SU-DHL-6 (cell line): ENCODE data around the gene BRDT.
"Not testable (repeated sequence)": the region's sequence is repeated elsewhere in the genome, so short reads cannot be mapped to it uniquely, and the experiment has no call there.

ENCODE experiments used
- H2AFZ ChIP-seq: fragments of 200-600 bp; sonication (generic); 2 replicates; pipeline ENCODE4 v1.6.1; 2014; ENCODE audit warnings: low read depth, mild to moderate bottlenecking, moderate library complexity, mixed read lengths, antibody characterized with exemption, low read length; ENCODE audit not compliant: severe bottlenecking
- H3F3A ChIP-seq: fragments of 200-600 bp; shearing (Covaris generic); 2 replicates; pipeline ENCODE4 v1.6.0; 2016; ENCODE audit warnings: antibody characterized with exemption, mild to moderate bottlenecking; ENCODE audit not compliant: insufficient read depth
- H3K27ac ChIP-seq: fragments of 200-600 bp; sonication (generic); 2 replicates; pipeline ENCODE4 v1.5.1; 2016; ENCODE audit warnings: low read depth, mild to moderate bottlenecking, low read length, moderate library complexity, mixed read lengths
- H3K27me3 ChIP-seq: fragments of 200-600 bp; sonication (generic), shearing (Covaris generic); 2 replicates; pipeline ENCODE4 v1.6.0; 2014; ENCODE audit warnings: mild to moderate bottlenecking, low read length
- H3K36me3 ChIP-seq: fragments of 200-600 bp; sonication (generic); 2 replicates; pipeline ENCODE4 v1.6.1; 2014; ENCODE audit warnings: mild to moderate bottlenecking, low read length, mixed read lengths
- H3K4me2 ChIP-seq: fragments of 300-600, 200-600 bp; shearing (Covaris generic), sonication (generic); 2 replicates; pipeline ENCODE4 v1.6.0; 2014; ENCODE audit warnings: low read length, low read depth, mild to moderate bottlenecking; ENCODE audit not compliant: poor library complexity, severe bottlenecking
- H3K4me3 ChIP-seq: fragments of 200-600 bp; sonication (generic); 2 replicates; pipeline ENCODE4 v1.5.1; 2014; ENCODE audit warnings: antibody characterized with exemption, low read length, mild to moderate bottlenecking, mixed read lengths; ENCODE audit not compliant: insufficient read depth, poor library complexity, severe bottlenecking
- H3K79me2 ChIP-seq: fragments of 200-600 bp; sonication (generic); 2 replicates; pipeline ENCODE4 v1.6.1; 2014; ENCODE audit warnings: mild to moderate bottlenecking, low read length, moderate library complexity; ENCODE audit not compliant: insufficient read depth
- H3K9ac ChIP-seq: fragments of 200-600 bp; sonication (generic); 2 replicates; pipeline ENCODE4 v1.7.0; 2014; ENCODE audit warnings: mild to moderate bottlenecking, low read length
- H3K9me2 ChIP-seq: fragments of 200-600 bp; sonication (generic); replicated peaks from 2 replicates; pipeline ENCODE4 v1.6.1; 2014; ENCODE audit warnings: low read length; ENCODE audit not compliant: insufficient read depth
- H3K9me3 ChIP-seq: fragments of 200-600 bp; sonication (generic); 2 replicates; pipeline ENCODE4 v1.6.1; 2014; ENCODE audit warnings: low read length, mixed read lengths; ENCODE audit not compliant: insufficient read depth
- H4K20me1 ChIP-seq: fragments of 200-600 bp; sonication (generic); 2 replicates; pipeline ENCODE4 v1.6.1; 2014; ENCODE audit warnings: low read depth, mild to moderate bottlenecking, antibody characterized with exemption, low read length, moderate library complexity, mixed read lengths
- CTCF ChIP-seq: fragments of 200-600 bp; sonication (generic); IDR thresholded peaks from one replicate; pipeline ENCODE4 v1.5.1; 2017; ENCODE audit warnings: antibody characterized with exemption, mild to moderate bottlenecking, low read length, moderate library complexity; ENCODE audit not compliant: insufficient read depth, poor library complexity, severe bottlenecking
- EZH2phosphoT487 ChIP-seq: fragments of 200-600 bp; sonication (generic), shearing (Covaris generic); conservative IDR thresholded peaks from 2 replicates; pipeline ENCODE4 v1.6.1; 2018; ENCODE audit warnings: mild to moderate bottlenecking, antibody characterized with exemption, low read length, moderate library complexity, mixed read lengths

Gene BRDT

GRCh38 chr1:92017656-92018055 lies 68.5 kb downstream of the BRDT start:
- Histone ChIP-seq H3K4me2 (no peak overlapping the region), H3K27ac (no peak overlapping the region), H3F3A (no peaks in the 10 kb centered on the region), H3K9me2 (no peaks in the 10 kb centered on the region), H4K20me1 (no peaks in the 10 kb centered on the region), H3K9ac (no peak overlapping the region), H2AFZ (no peak overlapping the region), H3K4me3 (no peak overlapping the region), H3K79me2 (no peaks in the 10 kb centered on the region), H3K36me3 (no peaks in the 10 kb centered on the region), H3K9me3 (no peaks in the 10 kb centered on the region), H3K27me3 (no peaks in the 10 kb centered on the region)
- TF ChIP-seq CTCF (no peak), EZH2phosphoT487 (no peak)

- not testable (repeated sequence) for H2AFZ ChIP-seq, H3K79me2 ChIP-seq, H3K9ac ChIP-seq, H3K36me3 ChIP-seq, H3K27ac ChIP-seq, H4K20me1 ChIP-seq, H3K4me3 ChIP-seq, H3K9me3 ChIP-seq, H3K9me2 ChIP-seq, H3F3A ChIP-seq, H3K27me3 ChIP-seq, H3K4me2 ChIP-seq
These were observed 76.8 kb downstream of the BRDT start for GRCh38 chr1:92026042-92026441.

GRCh38 chr1:92026806-92027205 lies 77.6 kb downstream of the BRDT start:
- H4K20me1 ChIP-seq = no peaks in the 10 kb centered on the region
- H3K27me3 ChIP-seq = no peaks in the 10 kb centered on the region; the same call in 1 of the 2 replicates
- no peaks in the 10 kb centered on the region for H3K79me2 ChIP-seq
- no peak for TF ChIP-seq EZH2phosphoT487
- no peak for TF ChIP-seq CTCF
- no peaks in the 10 kb centered on the region for H3K9me3 ChIP-seq
- H3K4me2 ChIP-seq = no peak overlapping the region
- H3K9ac ChIP-seq = no peak overlapping the region
- H3K27ac ChIP-seq = no peak overlapping the region
- H3K4me3 ChIP-seq = no peak overlapping the region
- H3F3A ChIP-seq = no peaks in the 10 kb centered on the region
- no peaks in the 10 kb centered on the region for H3K9me2 ChIP-seq
- no peaks in the 10 kb centered on the region for H3K36me3 ChIP-seq
- H2AFZ ChIP-seq = no peak overlapping the region

GRCh38 chr1:92029241-92029922 lies 80.2 kb downstream of the BRDT start:
- Histone ChIP-seq H3K27ac (no peak overlapping the region), H3K36me3 (no peaks in the 10 kb centered on the region), H4K20me1 (no peaks in the 10 kb centered on the region), H3K9me2 (no peaks in the 10 kb centered on the region), H2AFZ (no peak overlapping the region), H3K9ac (no peak overlapping the region), H3K79me2 (no peaks in the 10 kb centered on the region), H3K27me3 (no peaks in the 10 kb centered on the region; the same call in 1 of the 2 replicates), H3K4me2 (no peak overlapping the region), H3F3A (no peaks in the 10 kb centered on the region), H3K4me3 (no peak overlapping the region), H3K9me3 (no peaks in the 10 kb centered on the region)
- TF ChIP-seq EZH2phosphoT487 (no peak), CTCF (no peak)
